Activated CD4-positive, alpha-beta T cell treated with anti-CD3 and anti-CD28 coated beads, Interleukin-2, amount 50 U/mL, for 4 hours (primary cell): ENCODE results near the gene PPIF.

Source experiments
- DNase-seq, 2 experiments: peaks; one replicate each; pipeline ENCODE4 v3.0.0-alpha.2; 2020

The PPIF gene

DNA sequence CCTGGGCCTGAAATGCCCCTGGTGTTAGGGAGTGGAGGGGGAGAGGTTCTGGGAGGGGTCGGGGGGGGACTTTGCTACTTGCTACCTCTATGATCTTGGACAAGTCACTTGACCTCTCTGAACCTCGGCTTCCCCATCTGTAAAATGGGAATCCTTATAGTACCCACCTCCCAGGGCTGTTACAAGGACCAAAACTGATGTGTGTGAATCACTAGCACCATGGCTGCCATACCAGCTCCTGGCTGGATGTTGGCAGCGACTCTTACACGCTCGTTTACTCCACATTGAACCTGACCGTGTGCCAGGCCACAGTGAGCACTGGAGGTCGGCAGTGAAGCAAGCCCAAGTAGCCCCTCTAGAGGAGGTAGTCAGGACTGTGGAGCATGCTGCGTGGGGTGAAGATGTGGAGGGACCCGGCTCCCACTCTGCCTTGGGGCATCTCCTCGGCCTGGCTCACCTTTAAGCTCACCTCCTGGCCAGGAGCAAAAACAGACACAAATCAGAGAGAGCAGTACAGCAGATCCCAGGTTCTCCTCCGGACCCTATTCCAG is 28.9 kb downstream of the PPIF start:
- DNase-seq: no peak

- no peak for DNase-seq
Measured at GRCh38 chr10:79376751-79377556, 29.7 kb downstream of the PPIF start.

DNA sequence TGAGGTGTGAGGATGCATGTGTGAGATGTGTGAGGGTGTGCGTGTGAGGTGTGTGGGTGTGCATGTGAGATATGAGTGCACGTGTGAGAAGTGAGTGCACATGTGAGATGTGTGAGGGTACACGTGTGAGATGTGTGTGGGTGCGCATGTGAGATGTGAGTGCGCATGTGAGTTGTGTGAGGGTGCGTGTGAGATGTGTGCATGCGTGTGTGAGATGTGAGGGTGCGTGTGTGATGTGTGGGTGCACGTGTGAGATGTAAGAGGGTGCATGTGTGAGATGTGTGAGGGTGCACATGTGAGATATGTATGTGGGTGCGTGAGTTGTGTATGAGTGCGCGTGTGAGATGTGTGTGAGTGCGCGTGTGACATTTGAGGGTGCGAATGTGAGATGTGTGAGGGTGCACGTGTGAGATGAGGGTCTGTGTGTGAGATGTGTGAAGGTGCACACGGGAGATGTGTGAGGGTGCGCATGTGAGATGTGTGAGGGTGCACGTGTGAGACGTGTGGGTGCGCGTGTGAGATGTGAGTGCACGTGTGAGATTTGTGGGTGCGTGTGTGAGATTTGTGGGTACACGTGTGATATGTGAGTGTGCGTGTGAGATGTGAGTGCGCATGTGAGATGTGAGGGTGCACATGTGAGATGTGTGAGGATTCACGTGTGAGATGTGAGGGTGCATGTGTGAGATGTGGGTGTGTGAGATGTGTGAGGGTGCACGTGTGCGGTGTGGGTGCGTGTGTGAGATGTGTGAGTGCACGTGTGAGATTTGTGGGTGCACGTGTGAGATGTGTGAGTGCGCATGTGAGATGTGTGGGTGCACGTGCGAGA is 30.5 kb downstream of the PPIF start:
- no peak for DNase-seq

DNA sequence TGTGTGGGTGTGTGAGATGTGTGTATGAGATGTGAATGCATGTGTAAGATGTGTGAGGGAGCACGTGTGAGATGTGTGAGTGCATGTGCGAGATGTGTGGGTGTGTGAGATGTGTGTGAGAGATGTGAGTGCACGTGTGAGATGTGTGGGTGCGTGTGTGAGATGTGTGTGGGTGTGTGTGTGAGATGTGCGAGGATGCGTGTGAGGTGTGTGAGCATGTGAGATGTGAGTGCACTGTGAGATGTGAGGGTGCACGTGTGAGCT is 31.0 kb downstream of the PPIF start:
- DNase-seq: no peak

- no peak for DNase-seq
Measured at GRCh38 chr10:79378647-79379511, 31.6 kb downstream of the PPIF start.

DNA sequence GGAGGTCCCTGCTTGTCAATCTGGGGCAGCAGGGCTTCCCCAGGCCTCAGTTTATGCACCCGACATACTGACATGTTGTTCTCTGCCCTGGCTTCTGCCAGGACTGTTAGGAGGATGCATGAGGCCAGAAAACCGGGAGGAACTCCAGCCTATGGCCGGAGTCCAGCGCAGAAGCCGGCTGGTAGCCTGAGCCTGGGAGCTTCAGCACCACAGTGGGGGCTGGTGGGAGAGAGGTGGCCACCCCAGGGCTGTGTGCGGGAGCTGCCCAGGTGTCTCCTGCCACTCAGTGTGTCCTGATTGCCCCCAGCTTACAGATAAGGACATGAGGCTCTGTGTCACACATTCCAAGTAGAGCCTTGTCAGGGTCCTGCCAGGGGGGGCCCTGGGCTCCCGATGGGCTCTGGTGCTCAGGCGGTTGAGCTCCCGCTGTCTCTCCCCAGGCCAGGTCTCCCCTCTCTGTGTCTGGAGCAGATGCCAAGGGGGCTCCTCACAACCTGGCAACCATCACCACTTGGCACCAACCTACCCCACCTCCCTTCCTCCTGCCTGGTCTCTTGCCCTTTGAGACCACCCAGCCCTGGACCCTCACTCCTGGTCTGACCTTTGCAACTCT is 32.3 kb downstream of the PPIF start:
- DNase-seq: no peak

- no peak for DNase-seq
Measured at GRCh38 chr10:79380125-79380945, 33.1 kb downstream of the PPIF start.

DNA sequence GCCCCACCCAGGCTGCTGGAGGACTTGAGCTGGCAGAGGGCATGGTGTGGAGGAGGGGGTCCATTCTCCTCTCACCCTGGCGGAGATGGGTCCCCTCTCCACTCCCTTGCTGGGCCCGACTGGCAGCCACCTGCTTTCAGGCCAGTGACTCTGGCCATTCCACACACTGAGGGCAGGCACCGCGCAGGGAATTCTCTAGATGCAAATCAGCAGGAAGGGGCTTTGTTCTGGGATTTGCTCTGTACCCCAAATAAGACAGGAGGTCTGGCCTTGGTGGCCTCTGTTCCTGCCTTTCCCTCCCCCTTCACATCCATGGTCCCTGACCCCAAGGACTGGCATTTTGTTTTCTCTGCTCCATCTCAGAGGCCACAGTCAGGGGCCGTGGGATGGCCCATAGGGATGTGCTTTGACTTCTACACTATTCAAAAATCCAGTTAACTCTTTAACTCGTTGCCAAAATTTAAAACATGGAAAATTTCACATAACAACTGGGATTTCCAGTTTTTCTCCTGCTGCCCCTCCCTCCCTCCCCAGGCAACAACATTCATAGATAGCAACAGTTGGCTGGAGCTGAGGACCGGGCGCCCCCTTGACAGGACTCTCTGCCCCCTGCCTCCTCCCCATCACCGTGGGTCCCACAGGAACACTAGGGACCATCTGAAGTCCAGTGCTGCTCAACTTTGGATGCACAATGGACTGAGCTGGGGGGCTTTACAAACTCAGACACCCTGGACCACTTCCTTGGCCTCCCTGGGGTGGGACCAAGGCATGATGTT is 33.9 kb downstream of the PPIF start:
- no peak for DNase-seq

- DNase-seq: no peak
Measured at GRCh38 chr10:79381804-79382221, 34.5 kb downstream of the PPIF start.

GRCh38 chr10:79382491-79382941 is 35.2 kb downstream of the PPIF start:
- DNase-seq: no peak

DNA sequence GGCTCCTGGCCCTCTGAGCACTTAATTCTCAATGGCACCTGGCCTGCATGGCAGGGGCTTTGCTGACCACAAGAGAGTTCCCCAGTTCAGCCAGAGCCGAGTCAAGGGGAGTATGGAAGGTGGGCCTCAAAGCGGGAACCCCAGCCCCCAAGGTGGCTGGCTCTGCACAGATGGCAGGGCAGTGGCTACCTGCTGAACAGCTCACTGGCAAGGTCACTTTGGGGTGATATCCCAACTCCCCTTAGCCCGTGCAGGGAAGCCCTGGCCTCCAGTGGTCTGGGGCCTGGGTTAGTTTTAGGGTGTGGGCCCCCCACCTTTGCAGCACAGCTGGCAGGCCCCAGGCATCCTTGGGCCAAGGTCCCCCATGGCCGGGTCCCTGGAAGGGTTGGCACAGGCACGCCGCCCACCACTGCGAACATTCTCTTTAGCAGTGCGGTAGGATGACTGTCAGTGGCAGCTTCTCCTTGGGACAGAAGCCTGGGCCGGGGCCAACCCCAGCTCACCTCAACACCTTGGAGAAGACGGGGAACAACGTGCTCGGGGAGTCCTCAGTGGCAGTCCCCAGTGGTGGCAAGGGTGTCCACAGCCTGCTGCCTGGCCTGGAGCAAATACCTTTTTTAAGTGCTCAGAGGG is 36.8 kb downstream of the PPIF start:
- no peak for DNase-seq

- no peak for DNase-seq
Measured at GRCh38 chr10:79384773-79385391, 37.6 kb downstream of the PPIF start.

DNA sequence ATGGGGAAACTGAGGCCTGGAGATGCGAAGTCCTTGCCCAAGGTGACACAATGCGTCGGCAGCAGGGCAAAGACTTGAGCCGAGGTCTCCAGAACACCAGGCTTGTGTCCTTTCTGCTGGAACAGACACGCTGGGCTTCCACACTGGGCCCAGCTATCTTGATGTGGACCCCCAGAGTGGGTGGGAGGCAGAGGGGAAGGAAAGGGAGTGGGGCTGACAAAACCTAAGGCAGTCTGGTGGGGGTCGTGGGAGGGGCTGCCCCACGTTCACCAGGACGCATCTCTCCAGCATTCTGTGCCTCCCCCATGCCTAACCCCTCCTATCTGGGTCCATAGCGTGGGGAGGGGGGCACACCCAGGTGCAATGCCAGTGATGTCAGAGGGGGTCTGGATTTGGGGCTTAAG is 38.1 kb downstream of the PPIF start:
- no peak for DNase-seq

DNA sequence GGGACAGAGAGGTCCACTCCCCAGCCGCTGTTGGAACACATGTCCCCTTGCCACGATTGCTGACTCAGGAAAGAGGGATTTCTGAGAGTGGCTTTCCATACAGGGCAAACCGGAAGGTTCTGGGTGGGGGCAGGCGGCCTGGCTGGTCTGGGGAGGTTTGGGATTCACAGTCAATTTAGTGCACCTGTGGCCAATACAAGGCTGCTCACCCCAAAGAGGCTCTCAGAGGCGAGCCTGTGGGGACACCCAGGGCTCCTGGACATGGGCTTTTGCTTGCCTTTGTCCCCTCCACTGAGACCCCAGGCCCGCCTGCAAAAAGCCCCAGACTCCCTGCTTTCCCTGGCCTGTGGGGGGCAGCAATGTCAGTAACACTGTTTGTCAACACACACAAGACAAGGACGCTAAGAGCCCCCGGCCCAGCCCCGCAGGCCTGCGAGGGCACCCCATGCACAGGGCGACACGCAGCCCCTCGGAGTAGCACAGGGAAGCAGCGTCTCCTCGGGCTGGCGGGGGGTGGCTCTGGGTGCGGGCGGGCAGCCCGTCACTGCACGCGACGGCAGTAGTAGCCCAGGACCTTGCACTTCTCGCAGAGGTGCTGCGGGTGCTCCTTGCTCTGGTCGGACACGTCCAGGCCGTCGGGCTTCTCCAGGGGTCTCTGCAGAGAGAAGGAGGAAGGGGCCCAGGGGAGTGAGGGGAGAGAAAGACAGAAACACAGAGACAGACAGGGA is 38.7 kb downstream of the PPIF start:
- no peak for DNase-seq

DNA sequence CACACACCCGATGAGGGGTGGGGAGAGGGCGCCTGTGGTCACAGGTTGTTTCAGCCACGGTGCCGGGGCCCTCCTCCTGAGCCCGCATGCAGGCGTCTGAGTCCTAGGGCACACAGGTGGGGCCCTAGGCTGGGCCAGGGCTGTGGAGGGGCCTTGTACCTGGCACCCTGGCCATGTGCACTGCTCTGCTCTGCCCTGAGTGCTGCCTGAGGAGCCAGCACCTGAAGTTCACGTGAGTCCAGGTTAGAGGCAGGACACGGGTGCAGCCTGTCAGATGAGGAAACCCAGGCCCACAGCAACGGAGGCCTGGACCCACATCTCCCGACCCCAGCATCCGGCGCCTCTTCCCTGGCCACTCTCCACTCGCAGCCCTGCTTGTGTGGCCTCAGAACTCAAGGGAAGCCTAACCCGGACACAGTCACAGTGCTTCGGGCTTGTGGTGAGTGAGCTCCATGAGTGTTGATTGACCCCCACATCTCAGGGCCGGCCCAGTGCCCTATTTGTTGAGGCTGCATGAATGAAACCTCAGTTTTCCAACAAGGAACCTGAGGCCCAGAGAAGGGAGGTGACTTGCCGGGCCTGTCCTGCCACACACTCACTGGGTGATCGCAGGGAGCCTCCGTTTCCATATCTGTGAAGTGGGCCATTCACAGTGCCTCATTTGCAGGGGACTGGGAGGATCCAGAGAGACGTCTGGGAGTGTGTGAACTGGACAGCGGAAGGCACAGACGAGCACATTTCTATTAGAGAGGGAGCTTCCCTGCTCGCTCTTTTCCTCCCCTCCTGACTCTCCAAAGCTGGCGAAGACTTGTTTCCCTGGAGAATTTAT is 39.6 kb downstream of the PPIF start:
- DNase-seq: no peak

DNA sequence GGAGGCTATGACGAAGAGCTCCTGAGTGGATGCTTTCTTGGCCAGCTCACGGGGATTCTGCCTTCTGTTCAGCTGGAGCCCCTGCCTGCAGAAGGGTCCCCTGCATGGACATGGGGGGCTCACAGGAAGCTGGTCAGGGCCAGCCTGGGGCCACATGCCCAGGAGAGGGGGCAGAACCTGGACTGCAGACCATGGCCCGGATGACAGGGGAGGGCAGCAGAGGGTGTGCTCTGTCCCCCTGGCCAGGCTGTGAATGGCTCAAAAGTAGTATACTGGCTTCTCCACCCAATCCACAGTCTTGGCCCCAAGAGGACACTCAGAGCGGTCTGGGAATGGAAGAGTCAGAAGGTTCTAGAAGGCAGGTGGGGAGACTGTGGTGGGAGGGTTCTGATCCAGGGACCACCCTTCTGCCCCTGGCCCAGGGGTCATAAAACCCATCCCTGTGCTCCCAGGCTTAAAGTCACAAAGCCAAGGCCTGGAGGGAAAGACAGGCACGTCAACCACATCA is 40.3 kb downstream of the PPIF start:
- DNase-seq: no peak

GRCh38 chr10:79387974-79388850 is 40.9 kb downstream of the PPIF start:
- no peak for DNase-seq
